HG03432 (cell line): ENCODE results near the gene UFD1.

Experiments used
- ATAC-seq: cut with Tn5 transposase; IDR thresholded peaks from one replicate; pipeline ENCODE4 v1.9.1; 2021; ENCODE audit warnings: mild to moderate bottlenecking, moderate library complexity; ENCODE audit not compliant: unreplicated experiment

UFD1 gene, protein sequence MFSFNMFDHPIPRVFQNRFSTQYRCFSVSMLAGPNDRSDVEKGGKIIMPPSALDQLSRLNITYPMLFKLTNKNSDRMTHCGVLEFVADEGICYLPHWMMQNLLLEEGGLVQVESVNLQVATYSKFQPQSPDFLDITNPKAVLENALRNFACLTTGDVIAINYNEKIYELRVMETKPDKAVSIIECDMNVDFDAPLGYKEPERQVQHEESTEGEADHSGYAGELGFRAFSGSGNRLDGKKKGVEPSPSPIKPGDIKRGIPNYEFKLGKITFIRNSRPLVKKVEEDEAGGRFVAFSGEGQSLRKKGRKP

GRCh38 chr22:19478901-19479354 is at the start of gene UFD1:
Gene UFD1, minus strand, starts transcription at chr22:19479193. Its CDS starts 108 bp downstream, at chr22:19479085.
- peak; percentile 67 for ATAC-seq

DNA sequence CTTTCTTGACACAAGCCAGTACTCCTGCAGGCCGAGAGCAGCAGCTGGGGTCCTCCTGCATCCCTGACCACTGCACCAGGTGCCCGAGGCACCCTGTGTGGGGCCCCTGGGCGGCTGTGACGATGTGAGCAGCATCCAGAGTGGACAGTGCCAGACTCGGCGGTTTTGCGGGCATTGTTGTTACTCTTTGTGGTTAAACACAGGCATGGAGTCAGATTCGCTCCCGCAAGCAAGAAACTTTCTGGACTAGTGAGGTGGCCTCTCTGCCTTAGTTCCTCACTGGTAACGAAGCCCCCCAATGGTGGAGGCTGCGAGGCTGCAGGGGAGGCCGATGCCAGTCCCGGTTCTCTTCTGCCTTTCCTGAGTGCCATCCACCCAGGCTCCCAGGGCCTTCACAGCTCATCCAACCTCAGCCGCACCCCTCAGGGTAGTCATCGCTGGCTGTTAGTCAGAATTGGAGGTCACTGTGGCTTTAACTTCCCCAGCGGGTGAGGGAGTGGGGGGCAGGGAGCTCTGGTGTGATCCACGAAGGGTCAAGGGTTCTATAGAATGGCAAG is 48.9 kb upstream of the UFD1 start:
- ATAC-seq: no peak

GRCh38 chr22:19527321-19527721 is 48.3 kb upstream of the UFD1 start:
- no peak for ATAC-seq

- ATAC-seq: no peak
Measured at GRCh38 chr22:19526702-19527111, 47.7 kb upstream of the UFD1 start.

GRCh38 chr22:19526076-19526701 is 47.2 kb upstream of the UFD1 start:
- no peak for ATAC-seq

DNA sequence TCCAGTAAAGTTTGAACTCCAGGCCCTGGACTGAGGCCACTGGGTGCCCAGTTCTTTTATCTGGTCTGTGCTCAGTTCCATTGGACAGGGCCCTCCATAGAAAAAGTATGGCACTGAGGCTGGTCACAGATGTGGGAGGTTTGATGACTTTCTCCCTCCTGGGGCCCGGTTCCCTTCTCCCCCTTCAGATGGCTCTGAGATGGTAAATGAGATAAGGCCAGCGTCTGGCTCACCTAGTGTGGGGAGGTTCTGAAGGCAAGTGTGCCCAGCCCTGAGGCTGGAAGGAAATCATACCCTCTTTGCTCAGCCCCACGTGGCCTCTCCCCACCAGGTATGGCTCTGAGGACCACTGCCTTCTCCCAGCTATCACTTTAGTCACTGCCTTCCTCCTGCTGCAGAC is 46.7 kb upstream of the UFD1 start:
- ATAC-seq: no peak

GRCh38 chr22:19525116-19525660 is 46.2 kb upstream of the UFD1 start:
- no peak for ATAC-seq

DNA sequence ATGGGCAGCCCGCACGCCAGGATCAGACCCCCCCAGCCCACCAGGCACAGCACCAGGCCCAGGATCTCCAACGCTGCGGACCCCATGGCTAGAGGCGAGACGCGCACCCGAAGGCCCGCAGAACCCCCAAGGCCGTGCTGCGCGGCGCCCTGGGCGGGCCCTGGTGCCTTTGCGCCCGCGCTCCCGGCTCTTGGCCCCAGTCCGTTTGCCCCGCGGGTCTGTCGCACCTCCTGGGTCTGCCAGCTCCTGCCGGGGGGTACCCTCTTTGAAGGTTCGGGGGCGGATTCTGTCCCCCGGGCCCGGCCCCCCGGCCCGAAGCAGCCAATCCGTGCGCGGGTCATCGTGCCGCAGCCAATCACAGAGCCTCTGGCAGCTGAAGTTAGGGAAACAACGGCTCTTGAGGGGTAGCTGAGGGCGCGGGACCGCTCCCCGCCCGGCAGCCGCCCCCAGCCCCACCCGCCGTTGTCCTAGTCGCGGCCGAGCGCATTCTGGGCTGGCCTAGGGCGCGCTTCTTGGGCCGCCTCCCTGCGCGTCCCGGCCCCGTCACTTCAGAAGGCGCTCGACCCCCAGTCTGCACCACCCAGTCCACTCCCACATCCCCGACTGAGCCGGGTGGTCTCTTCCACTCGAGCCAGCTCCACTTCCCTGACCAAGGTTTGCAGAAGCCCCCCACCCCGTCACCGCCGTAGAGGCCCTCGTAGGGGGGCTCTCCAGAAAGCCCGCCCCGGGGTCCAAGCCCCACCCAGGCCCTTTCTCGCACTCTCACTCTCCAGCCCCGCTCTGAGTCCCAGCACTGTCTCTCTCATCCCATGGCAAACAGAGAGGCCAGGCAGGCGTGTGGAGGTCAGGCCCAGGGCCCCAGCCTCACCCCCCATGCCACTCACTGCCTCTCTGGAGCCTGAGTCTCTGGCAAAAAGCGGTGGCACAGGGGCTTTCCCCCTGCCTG is 45.5 kb upstream of the UFD1 start, which contains the start of gene CLDN5:
Gene CLDN5 (minus strand): TSS at position 241 of the 946 bp plus-strand sequence. CDS start 155 bp downstream, at position 86.
- ATAC-seq: no peak

- no peak for ATAC-seq
Measured at GRCh38 chr22:19523240-19524169, 44.5 kb upstream of the UFD1 start.

DNA sequence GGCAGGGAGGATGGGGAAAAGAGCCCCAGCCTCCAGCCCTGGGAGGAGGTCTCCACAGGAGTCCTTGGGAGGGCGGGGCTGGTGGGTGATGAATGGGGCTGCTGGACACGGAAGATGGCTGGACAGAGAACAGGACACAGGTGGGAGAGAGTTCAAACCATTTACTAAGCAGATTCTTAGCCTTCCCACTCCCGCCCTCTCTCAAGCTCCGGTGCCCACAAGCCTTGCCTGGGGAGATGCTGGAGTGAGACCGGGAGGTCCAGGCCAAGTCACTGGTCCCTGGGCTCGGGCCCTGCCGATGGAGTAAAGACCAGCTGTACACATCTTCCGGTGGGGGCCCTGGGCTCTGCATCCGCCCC is 43.9 kb upstream of the UFD1 start:
- ATAC-seq: no peak

DNA sequence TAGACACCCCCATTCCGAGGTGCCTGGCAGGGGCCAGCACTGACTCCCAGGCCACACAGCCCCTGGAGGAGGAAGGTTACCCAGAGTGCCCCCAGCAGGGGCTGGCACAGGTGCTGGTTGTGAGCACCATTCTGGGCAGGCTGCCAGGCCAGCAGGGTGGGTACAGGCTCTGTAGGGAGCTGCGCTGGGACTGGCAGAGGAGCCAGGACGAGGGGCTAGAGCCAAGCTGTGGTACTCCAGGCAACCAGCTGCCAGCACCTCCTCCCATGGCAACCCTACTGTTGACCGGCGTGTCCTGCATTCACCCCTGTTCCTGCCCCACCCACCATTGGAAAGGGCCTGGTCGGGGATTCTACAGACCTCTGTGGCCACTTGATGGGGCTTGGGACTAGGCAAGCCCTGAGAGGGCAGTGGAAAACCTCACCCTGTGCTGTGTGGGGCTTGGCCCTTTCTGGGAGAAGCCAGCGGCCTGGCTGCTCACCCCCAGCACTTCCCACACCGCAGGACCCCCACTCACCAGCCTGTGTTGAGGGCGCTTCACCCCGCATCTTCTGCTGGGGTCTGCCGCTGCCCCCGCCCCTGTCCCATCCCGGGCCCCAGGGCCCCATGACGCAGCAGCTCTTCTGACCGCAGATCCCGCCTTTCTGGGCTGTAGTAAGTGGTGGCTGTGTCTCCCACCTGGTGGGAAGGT is 43.3 kb upstream of the UFD1 start:
- no peak for ATAC-seq

DNA sequence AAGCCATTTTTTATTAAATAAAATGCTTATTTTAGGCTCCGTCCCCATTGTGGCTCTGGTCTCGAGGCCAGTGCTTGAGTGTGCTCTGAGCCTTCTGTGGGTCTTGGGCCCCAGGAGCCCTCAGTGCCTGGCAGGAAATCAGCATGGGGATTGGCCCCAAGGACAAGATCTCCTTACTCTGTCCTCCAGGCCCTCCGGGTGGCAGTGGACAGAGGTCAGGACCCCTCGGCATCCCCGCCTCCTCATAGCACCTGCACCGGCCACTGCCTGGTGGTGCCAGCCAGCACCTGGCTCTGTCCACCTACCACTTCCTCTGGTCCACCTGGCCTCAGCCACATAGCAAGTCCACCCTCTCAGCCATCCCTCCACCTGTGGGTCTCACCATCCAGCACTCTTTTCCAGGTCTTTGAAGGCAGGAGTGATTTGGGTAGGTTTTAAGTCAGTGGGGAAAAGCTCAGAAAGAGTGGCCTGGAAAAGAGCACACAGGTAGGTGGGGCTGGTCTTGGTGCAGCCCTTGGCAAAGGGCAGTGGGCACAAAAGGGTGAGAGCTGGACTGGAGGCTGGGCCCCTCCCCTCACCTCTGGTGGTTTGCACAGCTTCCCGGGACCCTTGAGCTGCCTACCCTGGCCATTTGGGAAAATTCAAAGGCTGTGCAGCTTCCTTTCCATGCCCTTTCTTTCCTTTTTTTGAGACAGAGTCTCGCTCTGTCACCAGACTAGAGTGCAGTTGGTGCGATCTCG is 41.7 kb upstream of the UFD1 start:
- no peak for ATAC-seq

DNA sequence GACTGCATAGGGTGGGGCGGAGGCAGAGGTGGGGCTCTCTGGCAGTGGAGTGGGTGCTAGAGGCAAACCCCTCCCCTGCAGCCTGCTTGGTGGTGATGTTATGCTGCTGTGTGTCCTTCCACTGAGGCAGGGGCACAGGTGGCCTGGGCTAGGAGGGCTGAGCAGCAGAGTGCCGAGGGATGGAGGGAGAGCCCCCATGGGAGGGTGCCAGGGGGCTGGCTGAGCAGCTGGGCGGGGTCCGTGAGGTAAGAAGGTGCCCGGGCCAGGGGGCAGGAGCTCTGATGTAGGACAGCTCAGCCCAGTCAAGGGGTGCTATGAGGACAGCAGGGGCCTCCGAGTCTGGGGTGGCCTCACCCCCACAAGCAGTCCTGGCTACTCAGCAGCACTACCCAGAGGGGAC is 41.0 kb upstream of the UFD1 start:
- ATAC-seq: no peak

DNA sequence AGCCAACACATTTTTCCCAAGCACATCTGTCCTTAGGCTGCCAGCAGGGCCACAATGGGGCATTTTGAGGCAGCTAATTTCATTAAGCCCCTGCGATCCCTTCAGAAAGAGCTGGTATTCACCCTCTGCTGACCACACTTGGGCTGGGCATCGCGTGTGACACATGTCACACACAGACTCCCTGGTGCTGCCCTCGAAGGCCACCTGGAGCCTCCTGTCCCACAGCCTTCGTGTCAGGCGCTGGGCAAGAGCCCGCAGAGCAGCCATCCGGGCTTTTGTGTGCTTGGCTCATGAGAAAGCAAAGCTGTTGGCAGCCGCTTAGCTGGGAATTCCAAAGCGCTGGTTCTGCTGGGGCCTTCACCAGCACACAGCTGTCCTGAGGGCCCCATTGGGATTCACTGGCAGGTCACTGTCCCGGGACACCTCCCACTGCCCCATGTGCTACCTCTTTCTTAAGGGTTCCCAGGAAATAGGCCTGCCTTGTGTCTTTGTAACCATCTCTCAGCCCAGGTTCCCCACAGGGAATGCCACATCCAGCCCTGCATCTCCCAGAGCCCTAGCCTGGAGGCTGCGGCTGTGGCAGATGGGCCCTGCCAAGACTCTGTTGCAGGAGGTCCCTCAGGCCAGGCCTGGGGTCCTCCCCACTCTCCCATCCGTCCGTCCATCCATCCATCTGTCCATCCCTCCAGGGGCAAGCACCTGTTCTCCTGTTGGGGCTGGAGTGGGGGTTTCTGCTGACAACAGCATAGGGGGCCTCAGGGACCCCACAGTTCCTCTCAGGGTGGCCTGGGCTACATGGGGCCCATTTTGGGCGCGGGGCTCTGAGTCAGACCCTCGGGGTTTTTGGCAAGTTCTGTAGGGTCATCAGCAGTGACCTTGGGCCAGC is 40.3 kb upstream of the UFD1 start:
- ATAC-seq: no peak

DNA sequence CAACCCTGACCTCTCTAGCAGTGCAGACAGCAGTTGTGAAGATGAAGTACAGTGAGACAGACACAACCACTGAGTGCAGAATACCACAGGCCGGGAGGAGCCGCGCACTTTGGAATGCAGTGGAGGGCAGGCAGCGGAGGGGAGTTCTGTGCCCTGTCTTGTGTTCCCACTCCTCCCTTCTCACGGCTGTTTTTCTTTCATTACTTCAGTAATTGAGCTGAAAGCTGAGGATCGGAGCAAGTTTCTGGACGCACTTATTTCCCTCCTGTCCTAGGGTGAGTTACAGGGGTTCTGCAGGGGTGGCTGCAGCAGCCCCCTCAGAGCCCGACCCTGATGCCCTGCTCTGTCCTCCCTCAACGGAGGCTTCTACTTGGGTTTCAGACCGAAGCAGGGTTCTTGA is 39.6 kb upstream of the UFD1 start:
- ATAC-seq: no peak

- no peak for ATAC-seq
Measured at GRCh38 chr22:19517919-19518611, 39.1 kb upstream of the UFD1 start.

DNA sequence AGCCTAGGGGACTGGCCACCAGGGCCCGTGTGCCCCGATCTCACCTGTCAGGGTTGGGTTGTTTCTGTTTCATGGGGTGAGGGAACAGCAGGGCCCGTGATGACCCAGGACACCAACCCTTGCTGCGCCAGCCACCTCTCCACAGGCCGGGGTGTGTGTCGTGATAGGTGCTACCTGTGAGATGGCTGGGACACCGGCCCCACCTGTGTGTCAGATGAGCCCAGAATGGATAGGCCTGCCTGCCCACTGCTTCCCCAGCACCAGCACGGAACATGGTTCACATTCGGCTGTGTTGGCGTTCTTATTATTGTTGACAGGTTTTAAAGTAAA is 38.1 kb upstream of the UFD1 start:
- no peak for ATAC-seq
